KBM-7 (cell line): ENCODE measurements around the gene TAB2.

Experiments
- DNase-seq: peaks from one replicate; pipeline ENCODE4 v3.0.0-alpha.2; 2015
- in situ Hi-C: fragments of 300-500 bp; cut with MboI; formaldehyde crosslinking; loops from 2 replicates; pipeline ENCODE4 v1.14.3; 2020; ENCODE audit warnings: low sequenced_read_pairs, low pct_unique_long_range_greater_than_20kb, mixed read lengths

Gene TAB2

GRCh38 chr6:149359440-149359839 lies 41.9 kb downstream of the TAB2 start:
- DNase-seq = no peak
- in situ Hi-C loops = no loop called here

DNA sequence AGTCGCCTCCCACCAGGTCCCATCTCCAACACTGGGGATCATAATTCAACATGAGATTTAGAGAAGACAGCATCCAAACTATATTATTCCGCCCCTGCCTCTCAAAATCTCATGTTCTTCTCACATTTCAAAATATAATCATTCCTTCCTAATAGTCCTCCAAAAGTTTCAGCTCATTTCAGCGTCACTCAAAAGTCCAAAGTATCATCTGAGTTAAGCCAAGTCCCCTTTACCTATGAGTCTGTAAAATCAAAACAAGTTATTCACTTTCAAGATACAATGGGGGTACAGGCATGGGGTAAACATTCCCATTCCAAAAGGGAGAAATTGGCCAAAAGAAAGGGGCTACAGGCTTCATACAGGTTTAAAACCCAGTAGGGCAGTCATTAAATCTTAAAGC lies 43.0 kb downstream of the TAB2 start:
- in situ Hi-C loops = no loop called here
- no peak for DNase-seq

DNA sequence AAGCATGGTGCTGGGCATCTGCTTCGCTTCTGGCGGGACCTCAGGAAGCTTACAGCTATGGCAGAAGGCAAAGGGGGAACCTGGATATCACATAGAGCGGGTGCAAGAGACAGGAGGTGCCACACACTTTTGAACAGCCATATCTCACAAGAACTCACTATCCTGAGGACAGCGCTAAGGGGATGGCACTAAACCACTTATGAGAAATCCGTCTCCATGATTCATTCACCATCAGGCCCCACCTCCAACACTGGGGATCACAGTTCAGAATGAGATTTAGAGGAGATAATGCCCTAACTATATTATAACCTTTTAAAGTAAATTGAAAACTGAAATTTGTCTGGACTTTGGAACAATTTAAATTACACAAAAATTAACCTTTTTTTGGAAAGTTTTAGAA lies 44.8 kb downstream of the TAB2 start:
- in situ Hi-C loops = no loop called here
- no peak for DNase-seq

DNA sequence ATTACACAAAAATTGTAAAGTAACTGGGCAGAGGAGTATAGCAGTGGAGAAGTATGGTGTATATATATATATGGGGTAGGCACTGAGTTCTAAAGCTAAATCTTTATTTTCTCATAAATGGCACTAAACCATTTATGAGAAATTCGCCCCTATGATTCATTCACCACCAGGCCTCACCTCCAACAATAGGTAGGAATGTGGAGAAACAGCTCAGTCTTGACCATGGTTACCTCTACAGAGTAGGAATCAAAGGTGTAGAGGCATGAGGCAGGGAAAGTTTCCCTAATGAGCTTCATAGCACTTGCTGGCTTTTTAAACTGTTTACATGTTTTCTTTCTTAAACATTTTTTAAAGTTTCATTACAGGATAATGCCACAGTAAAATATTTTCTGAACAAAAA lies 45.6 kb downstream of the TAB2 start:
- DNase-seq = no peak
- in situ Hi-C loops = no loop called here

DNA sequence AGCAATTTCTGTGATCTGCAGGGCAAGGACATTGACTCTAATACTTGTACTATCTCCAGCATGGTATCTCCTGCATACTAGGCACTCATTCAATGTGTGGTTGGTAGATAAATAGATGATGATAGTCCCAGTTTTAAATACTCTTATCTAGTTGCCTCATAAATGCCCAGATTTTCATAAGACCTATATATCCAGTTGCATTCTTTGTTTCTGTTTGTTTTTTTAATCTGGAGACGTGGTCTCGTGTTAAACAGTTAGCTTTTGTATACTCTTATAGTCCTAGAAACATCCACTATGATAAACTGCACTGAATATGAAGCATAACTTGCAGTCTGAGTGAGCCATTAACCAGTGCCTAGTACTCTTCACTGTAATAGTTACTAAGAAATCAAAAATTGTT lies 47.0 kb downstream of the TAB2 start:
- no peak for DNase-seq
- in situ Hi-C loops = no loop called here

GRCh38 chr6:149365197-149365596 lies 47.7 kb downstream of the TAB2 start:
- no peak for DNase-seq
- in situ Hi-C loops = no loop called here

- DNase-seq = no peak
- in situ Hi-C loops = no loop called here
These were observed 48.9 kb downstream of the TAB2 start for GRCh38 chr6:149366267-149366921.

- in situ Hi-C loops = no loop called here
- DNase-seq = no peak
These were observed 50.6 kb downstream of the TAB2 start for GRCh38 chr6:149368065-149368464.

GRCh38 chr6:149371154-149371553 lies 53.6 kb downstream of the TAB2 start:
- in situ Hi-C loops = no loop called here
- no peak for DNase-seq

GRCh38 chr6:149372062-149372461 lies 54.5 kb downstream of the TAB2 start:
- no peak for DNase-seq
- in situ Hi-C loops = no loop called here

DNA sequence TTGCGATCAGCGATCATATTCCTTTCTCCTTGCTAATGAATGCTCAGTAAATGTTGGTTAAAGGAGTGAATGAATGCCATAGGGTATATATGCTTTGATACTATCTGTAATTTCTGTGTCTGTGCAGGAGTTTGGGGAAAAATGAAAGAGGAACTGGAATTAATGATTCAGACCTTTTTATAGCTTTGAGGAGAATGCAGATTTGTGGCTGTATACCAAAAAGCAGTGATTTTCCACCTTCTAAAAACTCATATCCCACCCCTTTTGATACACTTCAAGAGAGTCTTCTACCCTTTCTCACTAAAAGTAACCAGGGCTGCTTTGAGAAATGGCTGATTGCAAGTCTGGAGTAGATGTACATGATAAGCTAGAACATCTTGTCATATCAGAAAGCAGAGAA lies 56.0 kb downstream of the TAB2 start:
- in situ Hi-C loops = no loop called here
- peak; percentile 18 for DNase-seq

DNA sequence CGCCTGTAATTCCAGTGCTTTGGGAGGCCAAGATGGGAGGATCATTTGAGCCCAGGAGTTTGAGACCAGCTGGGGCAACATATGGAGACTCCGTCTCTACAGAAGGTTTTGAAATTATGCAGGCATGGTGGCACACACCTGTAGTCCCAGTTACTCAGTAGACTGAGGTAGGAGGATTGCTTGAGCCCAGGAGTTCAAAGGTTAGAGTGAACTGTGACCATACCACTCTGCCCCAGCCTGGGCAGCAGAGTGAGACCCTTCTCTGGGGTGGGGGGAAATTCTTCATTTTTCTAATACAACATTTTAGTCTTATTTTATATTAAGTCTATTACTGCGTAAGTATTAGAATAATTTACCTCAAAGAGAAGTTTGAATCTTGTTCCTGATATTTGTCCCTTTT lies 62.5 kb downstream of the TAB2 start:
- in situ Hi-C loops = no loop called here
- DNase-seq = no peak

GRCh38 chr6:149380523-149380922 lies 63.0 kb downstream of the TAB2 start:
- no peak for DNase-seq
- in situ Hi-C loops = no loop called here

GRCh38 chr6:149383371-149383770 lies 65.9 kb downstream of the TAB2 start:
- in situ Hi-C loops = no loop called here
- no peak for DNase-seq

GRCh38 chr6:149384464-149384863 lies 67.0 kb downstream of the TAB2 start:
- in situ Hi-C loops = no loop called here
- no peak for DNase-seq

DNA sequence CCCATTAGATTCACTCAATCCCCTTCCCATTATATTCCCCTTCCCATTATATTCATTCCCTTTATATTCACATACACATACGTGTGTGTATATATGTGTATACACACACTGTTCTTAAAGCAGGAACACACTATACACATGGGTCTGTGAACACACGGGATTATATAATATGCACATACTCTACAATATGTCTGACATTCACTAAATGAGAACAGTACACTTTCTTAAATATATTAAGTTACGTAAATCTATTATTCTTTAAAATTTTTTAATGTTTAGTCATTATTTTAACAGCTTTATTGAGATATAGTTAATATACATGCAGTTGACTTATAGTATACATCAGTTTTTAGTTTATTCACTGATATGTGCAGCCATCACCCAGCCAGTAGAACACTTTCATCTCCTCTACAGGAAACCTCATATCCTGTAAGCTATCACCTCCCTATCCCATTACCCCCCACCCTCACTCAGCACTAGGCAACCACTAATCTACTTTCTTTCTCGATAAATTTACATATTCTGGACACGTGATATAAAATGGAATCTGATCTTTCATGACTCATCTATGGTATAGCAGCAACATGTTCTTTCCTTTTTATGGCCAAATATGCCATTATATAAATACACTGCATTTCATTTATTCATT lies 68.6 kb downstream of the TAB2 start:
- in situ Hi-C loops = no loop called here
- no peak for DNase-seq

- DNase-seq = no peak
- in situ Hi-C loops = no loop called here
These were observed 70.4 kb downstream of the TAB2 start for GRCh38 chr6:149387779-149388512.

- no peak for DNase-seq
These were observed 72.2 kb downstream of the TAB2 start for GRCh38 chr6:149389509-149390297.

GRCh38 chr6:149392093-149392492 lies 74.6 kb downstream of the TAB2 start:
- DNase-seq = no peak
- in situ Hi-C loops = no loop called here

More at GRCh38 chr6:149389509-149390297, 72.2 kb downstream of the TAB2 start:
- in situ Hi-C loops = no loop called here

DNA sequence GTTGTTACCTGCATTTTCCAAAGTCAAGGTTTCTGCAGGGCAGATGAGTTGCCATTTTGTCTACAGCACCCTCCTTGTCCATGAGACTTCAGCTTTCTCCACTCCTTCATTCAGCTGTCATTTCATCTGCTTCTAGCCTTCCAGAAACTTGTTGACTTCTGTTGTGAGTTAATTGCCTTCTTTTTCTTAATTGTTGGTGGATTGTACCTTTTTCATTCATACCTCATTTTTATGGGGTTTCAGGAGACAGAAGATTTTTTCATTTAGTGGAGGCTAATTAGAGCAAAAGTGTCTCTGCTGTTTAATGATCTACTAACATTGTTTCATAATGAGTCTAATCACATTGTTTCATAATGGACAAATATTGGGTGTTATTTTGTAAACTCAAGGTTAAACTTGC lies 75.0 kb downstream of the TAB2 start:
- in situ Hi-C loops = no loop called here
- DNase-seq = no peak
